Endothelial cell (in vitro differentiated cells): ENCODE data around the gene PTPRN2. TPM values are rescaled to one million over a fixed set of nuclear protein-coding genes. Genes with fewer than 3 reads are reported as not detected.

Source experiments
- DNase-seq: peaks from one replicate; pipeline ENCODE4 v3.0.0; 2021; ENCODE audit warnings: low spot score
- H3K27ac Mint-ChIP-seq: one replicate; pipeline ENCODE4 v1.8.0; 2021; ENCODE audit warnings: mixed read lengths, inconsistent platforms; ENCODE audit not compliant: unreplicated experiment
- H3K27me3 Mint-ChIP-seq: one replicate; pipeline ENCODE4 v1.8.0; 2021; ENCODE audit warnings: mild to moderate bottlenecking, moderate library complexity, mixed read lengths, inconsistent platforms; ENCODE audit not compliant: unreplicated experiment
- H3K36me3 Mint-ChIP-seq: one replicate; pipeline ENCODE4 v1.8.0; 2021; ENCODE audit warnings: mild to moderate bottlenecking, low read depth, mixed read lengths, inconsistent platforms; ENCODE audit not compliant: unreplicated experiment
- H3K4me1 Mint-ChIP-seq: one replicate; pipeline ENCODE4 v1.8.0; 2021; ENCODE audit warnings: mild to moderate bottlenecking, mixed read lengths, inconsistent platforms; ENCODE audit not compliant: unreplicated experiment
- H3K4me3 Mint-ChIP-seq: one replicate; pipeline ENCODE4 v1.8.0; 2021; ENCODE audit warnings: mild to moderate bottlenecking, mixed read lengths, inconsistent platforms; ENCODE audit not compliant: unreplicated experiment
- H3K9me3 Mint-ChIP-seq: one replicate; pipeline ENCODE4 v1.8.0; 2021; ENCODE audit warnings: mixed read lengths, inconsistent platforms; ENCODE audit not compliant: unreplicated experiment
- CTCF ChIP-seq: fragments of 200-600 bp; sonication (generic); IDR thresholded peaks from one replicate; pipeline ENCODE4 v1.5.0; 2021; ENCODE audit warnings: antibody characterized with exemption; ENCODE audit not compliant: unreplicated experiment
- total RNA-seq: library from RNA; stranded (reverse); fragmentation: NEBNext Ultra II Directional; extraction: Animal tissue kit (Norgen Biotek cat#: 25700); gene quantifications from one replicate; pipeline ENCODE4 v1.2.1, GENCODE V29; 2021; ENCODE audit not compliant: unreplicated experiment

The PTPRN2 gene
- total RNA-seq, 1 donor from 2014 or later, result 0.18 TPM

- peaks cover 5% of the 10 kb centered on the region for H3K36me3 Mint-ChIP-seq
- H3K27me3 Mint-ChIP-seq, result peaks cover 4% of the 10 kb centered on the region
- H3K27ac Mint-ChIP-seq, result no peak overlapping the region
- TF ChIP-seq CTCF, result no peak
- no peak for DNase-seq
- no peaks in the 10 kb centered on the region for H3K4me1 Mint-ChIP-seq
- H3K4me3 Mint-ChIP-seq, result peak overlapping the region; percentile 31
- peaks cover 39% of the 10 kb centered on the region for H3K9me3 Mint-ChIP-seq
These were observed 959.2 kb downstream of the PTPRN2 start for GRCh38 chr7:157628456-157628855.

GRCh38 chr7:157627646-157628045 is 960.0 kb downstream of the PTPRN2 start:
- no peaks in the 10 kb centered on the region for H3K4me1 Mint-ChIP-seq
- no peak for DNase-seq
- H3K9me3 Mint-ChIP-seq, result peaks cover 44% of the 10 kb centered on the region
- H3K27me3 Mint-ChIP-seq, result peaks cover 6% of the 10 kb centered on the region
- TF ChIP-seq CTCF, result no peak
- H3K27ac Mint-ChIP-seq, result no peak overlapping the region
- H3K4me3 Mint-ChIP-seq, result no peak overlapping the region
- peaks cover 10% of the 10 kb centered on the region for H3K36me3 Mint-ChIP-seq

- Mint-ChIP-seq H3K27me3 (peaks cover 6% of the 10 kb centered on the region), H3K27ac (no peak overlapping the region), H3K4me3 (no peak overlapping the region), H3K4me1 (no peaks in the 10 kb centered on the region), H3K9me3 (peaks cover 42% of the 10 kb centered on the region), H3K36me3 (peaks cover 10% of the 10 kb centered on the region)
- TF ChIP-seq CTCF, result no peak
- DNase-seq, result no peak
These were observed 960.6 kb downstream of the PTPRN2 start for GRCh38 chr7:157627033-157627432.

GRCh38 chr7:157625973-157626742 is 961.5 kb downstream of the PTPRN2 start:
- peaks cover 6% of the 10 kb centered on the region for H3K27me3 Mint-ChIP-seq
- peaks cover 18% of the 10 kb centered on the region for H3K36me3 Mint-ChIP-seq
- H3K9me3 Mint-ChIP-seq, result peaks cover 48% of the 10 kb centered on the region

More at GRCh38 chr7:157625973-157626742, 961.5 kb downstream of the PTPRN2 start:
- Mint-ChIP-seq H3K4me1 (no peaks in the 10 kb centered on the region), H3K4me3 (no peak overlapping the region), H3K27ac (no peak overlapping the region)
- no peak for DNase-seq
- TF ChIP-seq CTCF, result no peak
